ENCODE results near the gene TMEM170A. TPM values are rescaled to one million over a fixed set of nuclear protein-coding genes. Genes with fewer than 3 reads are reported as not detected.

The TMEM170A gene
- total and polyA plus RNA-seq, 2 experiments from 2014 or later, result 11.9 to 12.6 TPM

DNA sequence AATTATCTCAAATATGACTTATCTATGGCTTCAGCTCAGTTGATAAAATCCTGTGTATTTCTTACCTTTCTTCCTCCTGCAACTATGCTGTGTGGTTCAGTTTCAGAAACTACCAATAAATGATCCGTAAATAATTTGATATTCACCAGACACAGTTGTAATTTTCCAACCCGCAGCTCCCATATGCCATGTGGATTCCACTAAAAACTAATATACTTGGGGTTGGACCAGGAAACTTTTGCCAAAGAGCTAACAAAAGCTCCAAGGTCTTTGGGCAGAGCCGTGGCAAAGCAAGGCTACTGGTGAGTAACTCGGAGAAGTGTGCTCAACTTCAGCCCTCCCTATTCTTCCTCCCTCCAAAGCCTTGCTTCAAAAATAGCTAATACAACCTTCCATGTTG lies 33.1 kb upstream of the TMEM170A start:
- H3K9me2 ChIP-seq (ENCODE audit: insufficient read depth), result no peaks in the 10 kb centered on the region
- H3K36me3 ChIP-seq (ENCODE audit: low read depth), result no peaks in the 10 kb centered on the region
- H3K9me3 ChIP-seq (ENCODE audit: low read depth), result no peaks in the 10 kb centered on the region
- no peaks in the 10 kb centered on the region for H4K20me1 ChIP-seq (ENCODE audit: insufficient read depth)
- in situ Hi-C loops (cut with MboI), result loop anchor here (25.0 kb wide), 2 partner anchors 265 to 1690 kb away; partner anchors contain the start of genes MON1B and SYCE1L
- H3K27me3 ChIP-seq (replicated peaks; ENCODE audit: insufficient read depth), result no peaks in the 10 kb centered on the region; the same call in 1 of the 2 replicates
- DNase-seq, result peak; percentile 30
- H3F3A ChIP-seq (ENCODE audit: insufficient read depth), result no peaks in the 10 kb centered on the region
- H2AFZ ChIP-seq, result no peak overlapping the region
- WGBS, 2 experiments (ENCODE audit: low coverage in 1 of 2, low lambda C conversion rate in 2 of 2, missing lambda C conversion rate in 2 of 2), result 3 to 8% methylated on average over 4 of the region's 4 CpGs
- no peak overlapping the region for H3K9ac ChIP-seq
- no peak overlapping the region for H3K4me2 ChIP-seq (ENCODE audit: unreplicated experiment)
- TF ChIP-seq EZH2 (IDR thresholded peaks at IDR 0.05; ENCODE audit: insufficient read depth, poor library complexity, severe bottlenecking), result no peak
- TF ChIP-seq EZH2phosphoT487 (IDR thresholded peaks at IDR 0.05; ENCODE audit: insufficient read depth, low read depth), result no peak
- H3K4me1 ChIP-seq (ENCODE audit: insufficient read depth), result no peaks in the 10 kb centered on the region
- H3K79me2 ChIP-seq (ENCODE audit: insufficient read depth), result no peaks in the 10 kb centered on the region
- no peak overlapping the region for H3K27ac ChIP-seq
- no peak overlapping the region for H3K4me3 ChIP-seq

- in situ Hi-C loops (cut with MboI), result loop anchor here (25.0 kb wide), 2 partner anchors 267 to 1692 kb away; partner anchors contain the start of genes MON1B and SYCE1L
- Histone ChIP-seq H3K9ac (peak within 1 kb of the TSS; percentile 33; the same call in 1 of the 2 replicates), H3K27me3 (replicated peaks; ENCODE audit: insufficient read depth) (no peaks in the 10 kb centered on the region; the same call in 1 of the 2 replicates), H4K20me1 (ENCODE audit: insufficient read depth) (no peaks in the 10 kb centered on the region), H3F3A (ENCODE audit: insufficient read depth) (no peaks in the 10 kb centered on the region), H3K4me2 (ENCODE audit: unreplicated experiment) (peak within 1 kb of the TSS; percentile 74), H3K27ac (no peak within 1 kb of the TSS), H3K9me2 (ENCODE audit: insufficient read depth) (no peaks in the 10 kb centered on the region), H3K36me3 (ENCODE audit: low read depth) (no peaks in the 10 kb centered on the region), H3K4me1 (ENCODE audit: insufficient read depth) (no peaks in the 10 kb centered on the region), H2AFZ (peak within 1 kb of the TSS; percentile 78), H3K9me3 (ENCODE audit: low read depth) (no peaks in the 10 kb centered on the region), H3K79me2 (ENCODE audit: insufficient read depth) (no peaks in the 10 kb centered on the region), H3K4me3 (peak within 1 kb of the TSS; percentile 65)
- whole genome bisulfite sequencing, 2 experiments (ENCODE audit: low coverage in 1 of 2, low lambda C conversion rate in 2 of 2, missing lambda C conversion rate in 2 of 2), result 4 to 5% methylated on average over 28 to 33 of the region's 43 CpGs
- DNase-seq, result peak; percentile 54
- TF ChIP-seq EZH2phosphoT487 (IDR thresholded peaks at IDR 0.05; ENCODE audit: insufficient read depth, low read depth) (no peak), EZH2 (IDR thresholded peaks at IDR 0.05; ENCODE audit: insufficient read depth, poor library complexity, severe bottlenecking) (no peak)
These were observed 30.7 kb upstream of the TMEM170A start, which contains the start of gene CHST6 for GRCh38 chr16:75495076-75495674. CHST6 (minus strand) TSS chr16:75495441; CDS start chr16:75479828, 15,613 bp downstream.

GRCh38 chr16:75494661-75495075 lies 30.2 kb upstream of the TMEM170A start:
- Histone ChIP-seq H3F3A (ENCODE audit: insufficient read depth) (no peaks in the 10 kb centered on the region), H4K20me1 (ENCODE audit: insufficient read depth) (no peaks in the 10 kb centered on the region), H3K36me3 (ENCODE audit: low read depth) (no peaks in the 10 kb centered on the region), H3K4me3 (peak overlapping the region; percentile 65), H3K9ac (peak overlapping the region; percentile 33; the same call in 1 of the 2 replicates), H3K4me2 (ENCODE audit: unreplicated experiment) (peak overlapping the region; percentile 74), H2AFZ (peak overlapping the region; percentile 78), H3K27me3 (replicated peaks; ENCODE audit: insufficient read depth) (no peaks in the 10 kb centered on the region; the same call in 1 of the 2 replicates), H3K9me3 (ENCODE audit: low read depth) (no peaks in the 10 kb centered on the region), H3K27ac (no peak overlapping the region), H3K4me1 (ENCODE audit: insufficient read depth) (no peaks in the 10 kb centered on the region), H3K9me2 (ENCODE audit: insufficient read depth) (no peaks in the 10 kb centered on the region), H3K79me2 (ENCODE audit: insufficient read depth) (no peaks in the 10 kb centered on the region)
- 1 to 3% methylated on average over 26 of the region's 26 CpGs for WGBS, 2 experiments (ENCODE audit: low coverage in 1 of 2, low lambda C conversion rate in 2 of 2, missing lambda C conversion rate in 2 of 2)
- DNase-seq, result peak; percentile 32
- TF ChIP-seq EZH2phosphoT487 (IDR thresholded peaks at IDR 0.05; ENCODE audit: insufficient read depth, low read depth) (no peak), EZH2 (IDR thresholded peaks at IDR 0.05; ENCODE audit: insufficient read depth, poor library complexity, severe bottlenecking) (no peak)
- in situ Hi-C loops (cut with MboI), result loop anchor here (25.0 kb wide), 2 partner anchors 268 to 1693 kb away; partner anchors contain the start of genes MON1B and SYCE1L

- Histone ChIP-seq H3K4me3 (peak overlapping the region; percentile 65), H3K9ac (no peak overlapping the region), H3K27ac (no peak overlapping the region), H3K36me3 (ENCODE audit: low read depth) (no peaks in the 10 kb centered on the region), H3K9me3 (ENCODE audit: low read depth) (no peaks in the 10 kb centered on the region), H3F3A (ENCODE audit: insufficient read depth) (no peaks in the 10 kb centered on the region), H3K4me1 (ENCODE audit: insufficient read depth) (no peaks in the 10 kb centered on the region), H3K27me3 (replicated peaks; ENCODE audit: insufficient read depth) (no peaks in the 10 kb centered on the region; the same call in 1 of the 2 replicates), H3K9me2 (ENCODE audit: insufficient read depth) (no peaks in the 10 kb centered on the region), H3K79me2 (ENCODE audit: insufficient read depth) (no peaks in the 10 kb centered on the region), H4K20me1 (ENCODE audit: insufficient read depth) (no peaks in the 10 kb centered on the region), H3K4me2 (ENCODE audit: unreplicated experiment) (peak overlapping the region; percentile 74), H2AFZ (peak overlapping the region; percentile 78)
- WGBS, 2 experiments (ENCODE audit: low coverage in 1 of 2, low lambda C conversion rate in 2 of 2, missing lambda C conversion rate in 2 of 2), result 10 to 21% methylated on average over 5 of the region's 5 CpGs
- no peak for DNase-seq
- TF ChIP-seq EZH2 (IDR thresholded peaks at IDR 0.05; ENCODE audit: insufficient read depth, poor library complexity, severe bottlenecking) (no peak), EZH2phosphoT487 (IDR thresholded peaks at IDR 0.05; ENCODE audit: insufficient read depth, low read depth) (no peak)
- in situ Hi-C loops (cut with MboI), result loop anchor here (25.0 kb wide), 2 partner anchors 268 to 1693 kb away; partner anchors contain the start of genes MON1B and SYCE1L
These were observed 29.7 kb upstream of the TMEM170A start for GRCh38 chr16:75494184-75494583.

Data from GM23248 (cell line).